IPS-NIHi7 (cell line): Measurements from ENCODE around the gene ACVR1B.
A peak's percentile ranks its signal among the peaks of the same experiment; 100 is the strongest.

Experiments used
- DNase-seq: peaks from one replicate; pipeline ENCODE4 v3.0.0; 2012; ENCODE audit warnings: mixed read lengths; ENCODE audit errors: extremely low spot score

ACVR1B gene

GRCh38 chr12:51942501-51943000 is 8.9 kb upstream of the ACVR1B start:
- no peak for DNase-seq

- no peak for DNase-seq
Observed at GRCh38 chr12:51943346-51943745, 8.2 kb upstream of the ACVR1B start.

- DNase-seq, result no peak
Observed at GRCh38 chr12:51944608-51945233, 6.8 kb upstream of the ACVR1B start.

GRCh38 chr12:51947246-51947996 is 4.1 kb upstream of the ACVR1B start:
- DNase-seq, result no peak

GRCh38 chr12:51948066-51948465 is 3.4 kb upstream of the ACVR1B start:
- DNase-seq, result no peak

GRCh38 chr12:51949342-51950030 is 2.0 kb upstream of the ACVR1B start:
- DNase-seq, result no peak

GRCh38 chr12:51950682-51951198 is 759 bp upstream of the ACVR1B start:
- no peak for DNase-seq

- DNase-seq, result peak; percentile 37
Observed at GRCh38 chr12:51951843-51952722, 584 bp downstream of the ACVR1B start.

- no peak for DNase-seq
Observed at GRCh38 chr12:51953089-51953488, 1.6 kb downstream of the ACVR1B start.

- no peak for DNase-seq
Observed at GRCh38 chr12:51953864-51954263, 2.4 kb downstream of the ACVR1B start.

GRCh38 chr12:51954561-51955361 is 3.3 kb downstream of the ACVR1B start:
- no peak for DNase-seq

- no peak for DNase-seq
Observed at GRCh38 chr12:51955702-51956101, 4.2 kb downstream of the ACVR1B start.

- no peak for DNase-seq
Observed at GRCh38 chr12:51958542-51958941, 7.0 kb downstream of the ACVR1B start.

- no peak for DNase-seq
Observed at GRCh38 chr12:51959211-51959610, 7.7 kb downstream of the ACVR1B start.

GRCh38 chr12:51959921-51960320 is 8.4 kb downstream of the ACVR1B start:
- DNase-seq, result no peak

- DNase-seq, result no peak
Observed at GRCh38 chr12:51960488-51960887, 9.0 kb downstream of the ACVR1B start.

GRCh38 chr12:51960890-51961289 is 9.4 kb downstream of the ACVR1B start:
- no peak for DNase-seq

- no peak for DNase-seq
Observed at GRCh38 chr12:51961834-51962233, 10.3 kb downstream of the ACVR1B start.

GRCh38 chr12:51962737-51963136 is 11.2 kb downstream of the ACVR1B start:
- no peak for DNase-seq

- no peak for DNase-seq
Observed at GRCh38 chr12:51963477-51963876, 12.0 kb downstream of the ACVR1B start.

GRCh38 chr12:51969643-51970042 is 18.1 kb downstream of the ACVR1B start:
- DNase-seq, result no peak
